ENCODE results near the gene NDST1. TPM values are rescaled to one million over a fixed set of nuclear protein-coding genes. Genes with fewer than 3 reads are reported as not detected.

NDST1 gene
- total RNA-seq, 1 donor: 36.2 TPM

- H3K4me3 ChIP-seq (ENCODE audit: low read depth, low read length): no peak overlapping the region
- DNase-seq (ENCODE audit: low read depth): no peak
- TF ChIP-seq, protein P1, sequence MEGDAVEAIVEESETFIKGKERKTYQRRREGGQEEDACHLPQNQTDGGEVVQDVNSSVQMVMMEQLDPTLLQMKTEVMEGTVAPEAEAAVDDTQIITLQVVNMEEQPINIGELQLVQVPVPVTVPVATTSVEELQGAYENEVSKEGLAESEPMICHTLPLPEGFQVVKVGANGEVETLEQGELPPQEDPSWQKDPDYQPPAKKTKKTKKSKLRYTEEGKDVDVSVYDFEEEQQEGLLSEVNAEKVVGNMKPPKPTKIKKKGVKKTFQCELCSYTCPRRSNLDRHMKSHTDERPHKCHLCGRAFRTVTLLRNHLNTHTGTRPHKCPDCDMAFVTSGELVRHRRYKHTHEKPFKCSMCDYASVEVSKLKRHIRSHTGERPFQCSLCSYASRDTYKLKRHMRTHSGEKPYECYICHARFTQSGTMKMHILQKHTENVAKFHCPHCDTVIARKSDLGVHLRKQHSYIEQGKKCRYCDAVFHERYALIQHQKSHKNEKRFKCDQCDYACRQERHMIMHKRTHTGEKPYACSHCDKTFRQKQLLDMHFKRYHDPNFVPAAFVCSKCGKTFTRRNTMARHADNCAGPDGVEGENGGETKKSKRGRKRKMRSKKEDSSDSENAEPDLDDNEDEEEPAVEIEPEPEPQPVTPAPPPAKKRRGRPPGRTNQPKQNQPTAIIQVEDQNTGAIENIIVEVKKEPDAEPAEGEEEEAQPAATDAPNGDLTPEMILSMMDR (IDR thresholded peaks at IDR 0.05; ENCODE audit: insufficient read depth, low read length): no peak
These were observed 14.1 kb downstream of the NDST1 start for GRCh38 chr5:150521939-150522503.

DNA sequence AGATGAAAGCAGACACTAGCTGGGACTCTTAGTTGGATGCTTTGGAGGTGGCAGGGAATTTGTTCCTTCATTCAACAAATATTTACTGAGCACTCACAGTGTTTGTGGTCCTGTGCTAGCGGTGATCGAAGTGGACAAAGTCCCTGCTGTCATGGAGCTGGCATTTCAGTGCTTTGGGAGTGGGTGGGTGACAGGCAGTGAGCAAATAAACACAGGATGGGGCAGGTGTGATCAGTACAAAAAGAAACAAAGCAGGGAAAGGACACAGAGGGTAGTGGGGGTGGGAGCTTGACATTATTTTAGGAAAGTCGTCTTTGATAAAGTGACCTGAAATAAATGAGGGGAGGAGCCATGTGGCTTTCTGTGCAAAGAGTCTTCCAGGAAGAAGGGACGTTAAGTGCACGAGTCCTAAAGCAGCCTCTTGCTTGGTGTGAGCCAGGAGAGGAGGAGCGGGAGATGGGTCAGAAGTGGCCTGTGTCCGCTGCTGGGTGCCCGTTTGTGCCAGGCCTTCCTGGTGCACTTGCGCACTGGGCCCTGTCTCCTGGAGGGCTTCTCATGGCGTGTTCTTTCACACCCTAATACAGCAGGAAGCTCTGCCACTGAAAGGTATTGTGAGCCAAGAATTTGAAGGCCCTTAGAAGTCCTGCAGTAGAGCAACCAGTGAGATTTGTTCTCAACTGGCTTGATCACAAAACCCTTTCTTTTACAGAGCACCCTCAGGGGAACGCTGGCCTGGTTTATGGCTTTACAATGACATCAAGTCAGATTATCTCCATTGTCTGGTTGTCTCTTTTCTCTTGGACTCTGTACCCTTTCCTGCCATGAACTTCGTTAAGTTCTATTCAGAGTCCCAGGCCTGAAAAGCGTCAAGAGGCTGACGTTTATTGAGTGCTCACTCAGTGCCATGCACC lies 14.8 kb downstream of the NDST1 start:
- DNase-seq (ENCODE audit: low read depth): no peak
- TF ChIP-seq, protein P1 (IDR thresholded peaks at IDR 0.05; ENCODE audit: insufficient read depth, low read length): no peak

GRCh38 chr5:150523472-150524350 lies 15.8 kb downstream of the NDST1 start:
- no peak overlapping the region for H3K4me3 ChIP-seq (ENCODE audit: low read depth, low read length)
- TF ChIP-seq, protein P1 (IDR thresholded peaks at IDR 0.05; ENCODE audit: insufficient read depth, low read length): peak; percentile 72
- peak; percentile 89 for DNase-seq (ENCODE audit: low read depth)

More for the DNA sequence above, 14.8 kb downstream of the NDST1 start:
- H3K4me3 ChIP-seq (ENCODE audit: low read depth, low read length): no peak overlapping the region

DNA sequence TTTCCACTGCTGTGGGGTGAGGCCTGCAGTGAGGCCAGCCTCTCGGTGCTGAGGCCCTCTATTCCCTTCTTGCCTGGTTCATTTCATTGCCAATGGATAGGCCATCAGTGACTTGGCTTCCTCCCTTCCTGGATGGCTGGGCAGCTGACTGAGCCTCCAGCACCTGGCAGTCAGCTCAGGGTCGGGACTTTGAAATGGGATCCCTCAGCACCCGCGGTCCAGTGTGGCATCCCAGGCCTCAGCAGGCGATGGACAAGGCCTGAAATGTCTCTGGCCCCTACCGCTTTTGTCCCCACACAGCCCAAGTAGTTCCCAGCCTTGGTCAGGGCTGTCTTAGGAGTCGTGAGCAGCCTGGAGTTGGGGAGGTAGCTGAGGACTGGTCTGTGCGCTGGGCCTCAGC lies 17.2 kb downstream of the NDST1 start:
- TF ChIP-seq, protein P1 (IDR thresholded peaks at IDR 0.05; ENCODE audit: insufficient read depth, low read length): no peak
- no peak overlapping the region for H3K4me3 ChIP-seq (ENCODE audit: low read depth, low read length)
- DNase-seq (ENCODE audit: low read depth): no peak

DNA sequence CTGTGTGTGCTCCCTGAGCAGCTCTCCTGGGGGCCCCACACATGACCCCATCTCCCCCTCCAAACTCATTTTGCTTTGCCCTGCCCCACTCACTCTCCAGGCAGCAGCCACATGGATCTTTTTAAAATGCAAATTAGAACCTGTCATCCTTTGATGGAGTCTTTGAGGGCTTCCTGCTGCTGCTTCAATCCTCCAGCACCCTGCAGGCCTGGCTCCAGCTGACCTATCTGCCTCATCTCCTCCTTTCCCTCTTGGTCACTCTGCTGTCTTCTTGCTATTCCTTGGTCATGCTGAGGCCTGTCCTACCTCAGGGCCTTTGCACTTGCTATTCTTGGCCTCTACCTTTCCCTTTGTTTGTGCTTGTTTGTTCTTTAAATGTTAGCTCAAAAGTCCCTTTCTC lies 17.9 kb downstream of the NDST1 start:
- TF ChIP-seq, protein P1 (IDR thresholded peaks at IDR 0.05; ENCODE audit: insufficient read depth, low read length): no peak
- no peak for DNase-seq (ENCODE audit: low read depth)
- no peak overlapping the region for H3K4me3 ChIP-seq (ENCODE audit: low read depth, low read length)

DNA sequence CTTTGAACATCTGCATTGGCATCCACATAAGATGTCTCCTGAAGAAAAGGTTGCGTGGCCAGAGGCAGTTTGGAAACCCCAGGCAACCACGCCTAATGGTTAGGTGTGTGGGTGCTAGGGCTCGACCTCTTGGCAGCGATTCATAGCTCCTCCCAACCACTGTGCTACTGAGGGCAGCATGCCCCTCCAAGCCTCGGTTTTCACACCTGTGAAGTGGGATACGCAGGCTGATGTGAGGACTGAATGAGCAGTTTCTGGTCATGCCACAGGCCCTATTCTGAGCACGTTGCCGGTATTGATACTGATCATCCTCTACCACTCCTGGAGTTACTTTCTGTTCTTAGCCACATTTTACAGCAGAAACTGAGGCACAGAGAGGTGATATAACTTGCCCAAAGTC lies 19.1 kb downstream of the NDST1 start:
- no peak for DNase-seq (ENCODE audit: low read depth)
- TF ChIP-seq, protein P1 (IDR thresholded peaks at IDR 0.05; ENCODE audit: insufficient read depth, low read length): no peak
- H3K4me3 ChIP-seq (ENCODE audit: low read depth, low read length): no peak overlapping the region
